RCC 7860 (cell line): ENCODE data around the gene ERAL1.
"Not testable (repeated sequence)": the region's sequence is repeated elsewhere in the genome, so short reads cannot be mapped to it uniquely, and the experiment has no call there.

ENCODE experiments used
- DNase-seq: peaks from one replicate; pipeline ENCODE4 v3.0.0-alpha.2; 2015; ENCODE audit warnings: low spot score
- FAIRE-seq: peaks from 2 replicates; lab custom pipeline; 2012; peaks lifted over from hg19 to GRCh38; lab: Jason Lieb, UNC

ERAL1 gene

DNA sequence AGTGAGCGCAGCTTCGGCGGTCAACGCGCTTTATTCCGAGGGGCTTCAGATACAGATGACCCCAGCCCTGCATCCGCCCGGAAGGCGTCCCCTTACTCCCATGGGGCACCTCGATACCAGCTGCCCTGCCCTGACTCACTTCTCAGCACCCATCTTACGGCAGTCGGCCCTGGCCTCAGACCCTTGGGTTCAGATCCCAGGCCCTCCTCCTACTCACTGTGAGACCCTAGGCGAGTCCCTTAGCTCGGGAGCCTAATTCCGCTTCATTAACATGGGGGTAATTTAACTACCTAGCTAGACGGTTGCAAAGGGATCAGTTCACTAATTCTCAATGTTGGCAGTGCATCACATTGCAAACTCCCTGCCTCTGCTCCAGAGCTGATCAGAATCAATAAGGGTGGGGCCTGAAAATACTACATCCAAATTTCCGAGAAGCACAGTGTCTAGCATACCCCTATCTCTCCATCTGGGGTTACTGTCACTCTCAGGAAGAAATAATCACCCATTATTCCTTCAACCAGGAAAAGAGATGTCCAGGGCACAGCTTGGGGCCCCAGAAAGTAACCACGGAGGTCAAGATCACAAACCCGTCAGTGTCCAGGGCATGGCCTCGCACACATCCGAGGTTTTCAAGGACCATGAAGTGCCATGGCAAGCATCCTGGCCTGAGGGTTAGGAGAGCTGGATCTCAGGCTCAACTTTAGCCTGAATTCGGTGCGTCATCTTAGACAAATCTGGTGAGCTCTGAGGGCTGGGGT, 43.1 kb downstream of the ERAL1 start:
- no peak for DNase-seq
- no peak for FAIRE-seq

DNA sequence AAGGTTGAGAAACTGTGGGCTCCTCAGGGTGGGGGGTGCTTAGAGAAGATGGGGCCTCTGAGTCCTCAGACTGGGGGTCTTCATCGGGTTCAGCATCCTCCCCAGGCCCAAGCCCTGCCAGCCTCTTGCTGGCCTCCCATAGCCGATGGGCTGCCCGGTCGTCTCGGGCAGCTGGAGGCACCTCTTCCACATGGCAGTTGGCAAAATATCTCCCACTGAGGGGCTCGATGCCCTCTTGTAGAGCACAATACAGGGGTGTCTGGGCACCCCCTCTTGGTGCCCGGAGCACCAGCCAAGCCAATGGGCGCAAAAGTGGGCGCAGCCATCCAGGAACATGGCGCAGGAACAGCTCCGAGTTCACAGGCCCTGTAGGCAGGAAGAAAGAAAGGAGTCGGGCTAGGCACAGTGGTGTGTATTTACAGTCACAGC, 43.7 kb downstream of the ERAL1 start:
- FAIRE-seq (no peak), DNase-seq (no peak)

DNA sequence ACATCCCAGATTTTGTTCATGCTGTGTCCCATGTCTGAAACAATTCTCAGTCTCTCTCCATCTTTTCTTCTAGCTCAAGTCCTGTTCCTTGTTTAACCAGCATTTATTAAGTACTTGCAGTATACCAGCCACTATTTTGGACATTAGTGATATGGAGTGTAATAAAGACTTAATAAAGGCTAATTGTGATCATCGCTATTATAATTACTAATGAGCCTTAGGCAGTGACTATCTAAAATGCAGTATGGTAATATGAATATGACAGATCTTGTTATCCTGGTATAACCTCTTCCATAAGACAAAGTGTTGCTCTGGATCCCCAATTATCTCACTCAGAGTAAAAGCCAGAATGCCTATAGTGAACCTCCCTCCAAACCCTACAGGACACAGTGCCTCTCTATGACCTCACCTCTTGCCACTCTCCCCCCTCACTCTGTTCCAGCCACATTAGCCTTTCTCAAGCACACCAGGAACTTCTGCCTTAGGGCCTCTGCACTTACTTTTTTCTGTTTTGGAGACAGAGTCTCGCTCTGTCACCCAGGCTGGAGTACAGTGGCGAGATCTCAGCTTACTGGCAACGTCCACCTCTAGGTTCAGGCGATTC, 44.5 kb downstream of the ERAL1 start:
- FAIRE-seq (no peak), DNase-seq (no peak)

DNA sequence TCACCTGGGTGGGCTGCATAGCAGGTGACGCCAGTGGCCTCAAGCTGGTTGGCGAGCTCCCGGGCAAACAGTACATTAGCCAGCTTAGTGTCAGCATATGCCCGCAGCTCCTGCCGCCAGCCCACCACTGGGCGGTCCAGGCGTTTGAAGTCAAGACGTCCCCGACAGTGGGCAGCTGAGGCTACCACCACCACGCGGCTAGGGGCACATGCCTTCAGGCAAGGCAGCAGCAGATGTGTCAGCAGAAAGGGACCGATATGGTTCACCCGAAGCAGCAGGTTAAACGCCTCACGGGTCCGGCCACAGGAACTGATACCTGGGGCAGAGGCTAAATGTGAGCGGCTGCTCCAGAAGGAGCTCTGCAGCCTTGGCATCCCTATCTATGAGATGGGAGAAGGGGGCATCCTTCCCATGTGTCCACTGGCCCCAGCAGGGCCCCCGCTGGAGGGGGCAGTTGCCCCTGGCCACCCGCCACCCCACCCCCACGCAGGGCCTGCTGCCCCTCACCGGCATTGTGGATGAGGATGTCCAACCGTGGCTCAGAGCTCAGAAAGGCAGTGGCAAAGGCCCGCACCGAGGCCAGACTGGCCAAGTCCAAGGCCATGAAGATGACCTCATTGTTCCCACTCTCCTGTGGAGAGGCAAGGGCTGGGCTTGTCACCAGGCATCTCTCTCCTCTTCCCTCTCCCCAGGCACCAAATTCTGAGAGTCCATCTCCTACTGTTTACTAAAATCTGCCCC, 46.3 kb downstream of the ERAL1 start:
- DNase-seq (no peak), FAIRE-seq (no peak)

DNA sequence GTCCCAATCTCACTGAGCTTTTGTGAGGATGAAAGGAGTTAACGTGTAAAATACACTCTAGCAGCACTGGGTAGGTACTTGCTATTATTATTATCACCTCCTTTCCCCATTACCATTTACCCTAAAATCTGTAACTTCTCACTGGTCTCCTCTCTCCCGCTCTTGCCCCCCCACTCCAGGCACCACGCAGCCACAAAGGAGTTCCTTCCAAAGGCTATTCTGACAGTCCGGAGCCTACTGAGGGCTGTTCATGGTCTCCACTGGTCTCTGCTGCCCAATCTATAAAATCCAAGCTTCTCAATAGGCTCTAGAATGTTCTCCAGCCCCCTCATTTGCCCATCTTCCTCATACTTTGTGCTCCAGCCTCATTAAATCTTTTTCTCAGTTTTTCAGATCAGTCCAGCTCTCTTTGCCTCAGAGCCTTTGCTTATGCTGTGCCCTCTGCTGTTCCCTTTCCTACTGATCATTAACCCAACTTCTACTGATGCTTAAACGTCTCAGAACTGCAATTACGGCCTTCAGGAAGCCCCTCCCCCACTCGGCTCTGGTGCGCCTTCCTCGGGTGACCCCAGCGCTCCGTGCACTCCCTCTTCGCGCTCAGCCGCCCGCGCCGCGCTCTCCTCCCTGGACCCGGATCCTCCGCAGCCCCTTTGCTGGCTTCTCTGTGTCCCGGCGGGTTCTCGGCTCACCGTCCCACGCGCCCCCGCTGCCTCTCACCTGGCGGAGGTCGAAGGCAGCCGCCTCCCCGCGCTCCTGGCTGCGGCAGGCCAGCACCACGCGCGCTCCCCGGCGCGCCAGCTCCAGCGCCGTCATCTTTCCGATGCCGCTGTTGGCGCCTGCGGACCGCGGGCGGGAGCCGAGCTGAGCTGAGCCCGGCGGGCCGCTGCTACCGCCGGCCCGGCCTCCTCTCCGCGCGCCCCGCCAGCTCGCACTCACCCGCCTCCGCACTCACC, 47.3 kb downstream of the ERAL1 start:
- FAIRE-seq (no peak), DNase-seq (peak; percentile 22)

DNA sequence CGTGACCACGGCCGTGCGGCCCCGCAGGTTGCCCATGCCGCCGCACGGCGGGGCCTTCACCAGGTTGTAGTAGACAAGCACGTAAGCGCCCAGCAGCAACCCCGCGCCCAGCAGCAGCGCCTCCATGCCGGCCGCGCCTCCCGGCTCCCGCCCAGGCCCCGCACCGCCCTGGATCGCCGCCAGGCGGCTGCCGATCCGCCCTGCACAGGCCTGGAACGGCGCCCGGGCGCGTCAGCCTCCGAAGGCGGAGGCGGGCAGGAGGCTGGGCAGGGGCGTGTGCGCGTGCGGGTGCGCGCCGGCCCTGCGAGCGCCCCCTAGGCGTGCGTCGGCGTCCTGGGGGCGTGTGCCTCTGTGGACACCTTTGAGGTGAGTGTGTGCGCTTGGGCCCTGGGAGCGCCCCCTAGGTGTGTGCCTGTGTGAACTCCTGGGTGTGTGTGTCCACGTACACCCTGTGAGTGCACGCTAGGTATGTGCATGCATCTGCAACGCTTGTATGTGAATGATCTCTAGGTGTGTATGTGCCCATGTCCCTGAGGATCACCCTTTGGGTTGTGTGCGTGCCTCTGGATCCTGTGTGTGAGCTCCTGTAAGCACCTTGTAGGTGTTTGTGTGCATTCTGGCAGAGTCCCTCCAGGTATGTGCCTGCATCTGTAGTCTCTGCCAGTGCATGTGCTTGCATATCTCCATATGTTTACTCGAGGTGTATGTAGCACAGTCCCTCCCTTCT, 48.2 kb downstream of the ERAL1 start, which contains the start of gene DHRS13:
TSS of gene DHRS13 (minus strand) at position 261 of the 727 bp plus-strand sequence. CDS start at position 126, 135 bp downstream.
- FAIRE-seq (no peak), DNase-seq (peak; percentile 89)

DNA sequence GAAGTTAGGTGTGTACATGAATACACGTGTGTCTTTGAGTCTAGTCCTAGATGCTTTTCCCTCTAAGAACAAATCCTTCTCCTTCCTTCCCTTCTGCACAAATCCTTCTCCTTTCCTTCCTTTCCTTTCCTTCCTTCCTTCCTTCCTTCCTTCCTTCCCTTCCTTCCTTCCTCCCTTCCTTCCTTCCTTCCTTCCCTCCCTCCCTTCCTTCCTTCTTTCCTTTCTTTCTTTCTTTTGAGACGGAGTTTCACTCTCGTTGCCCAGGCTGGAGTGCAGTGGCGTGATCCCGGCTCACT, 48.7 kb downstream of the ERAL1 start:
- DNase-seq, FAIRE-seq: not testable (repeated sequence)

DNA sequence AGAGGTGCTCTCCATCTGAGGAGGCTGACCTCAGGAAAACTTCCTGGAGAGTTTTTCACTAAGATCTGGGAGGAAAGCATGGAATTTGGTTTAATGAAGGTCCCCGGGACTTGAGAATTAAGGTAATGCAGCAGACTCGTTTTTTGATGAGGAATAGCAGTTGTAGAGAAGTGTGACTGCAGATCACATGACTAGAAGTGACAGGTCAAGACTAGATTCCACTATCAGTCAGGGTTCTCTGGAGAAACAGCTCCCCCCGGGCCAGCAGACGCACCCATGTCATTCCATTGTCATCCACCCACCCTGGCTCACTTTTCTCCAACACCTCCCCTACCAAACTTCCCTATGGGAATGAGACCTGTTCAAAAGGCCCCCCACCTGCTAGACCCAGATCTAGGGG, 50.0 kb downstream of the ERAL1 start:
- FAIRE-seq = no peak
- DNase-seq = no peak

DNA sequence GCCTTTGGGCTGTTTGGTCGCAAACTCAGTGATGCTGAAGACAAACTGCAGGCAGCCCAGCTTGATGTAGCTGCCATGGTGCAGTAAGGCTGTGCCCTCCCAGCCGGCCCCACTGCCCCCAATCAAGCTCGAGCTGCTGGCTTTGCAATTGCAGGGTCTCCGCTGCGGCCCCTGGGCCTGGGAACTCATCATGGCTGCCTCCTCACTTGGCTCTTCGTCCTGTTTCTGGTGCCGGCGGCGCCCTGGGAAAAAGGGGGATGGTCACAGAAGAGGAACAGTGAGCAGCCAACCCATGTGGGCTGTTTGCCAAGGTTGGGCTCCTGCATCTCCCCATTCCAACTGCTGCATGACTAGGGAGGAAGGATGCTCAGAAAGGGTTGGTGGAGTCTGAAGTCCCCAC, 51.5 kb downstream of the ERAL1 start:
- FAIRE-seq = no peak
- DNase-seq = no peak

DNA sequence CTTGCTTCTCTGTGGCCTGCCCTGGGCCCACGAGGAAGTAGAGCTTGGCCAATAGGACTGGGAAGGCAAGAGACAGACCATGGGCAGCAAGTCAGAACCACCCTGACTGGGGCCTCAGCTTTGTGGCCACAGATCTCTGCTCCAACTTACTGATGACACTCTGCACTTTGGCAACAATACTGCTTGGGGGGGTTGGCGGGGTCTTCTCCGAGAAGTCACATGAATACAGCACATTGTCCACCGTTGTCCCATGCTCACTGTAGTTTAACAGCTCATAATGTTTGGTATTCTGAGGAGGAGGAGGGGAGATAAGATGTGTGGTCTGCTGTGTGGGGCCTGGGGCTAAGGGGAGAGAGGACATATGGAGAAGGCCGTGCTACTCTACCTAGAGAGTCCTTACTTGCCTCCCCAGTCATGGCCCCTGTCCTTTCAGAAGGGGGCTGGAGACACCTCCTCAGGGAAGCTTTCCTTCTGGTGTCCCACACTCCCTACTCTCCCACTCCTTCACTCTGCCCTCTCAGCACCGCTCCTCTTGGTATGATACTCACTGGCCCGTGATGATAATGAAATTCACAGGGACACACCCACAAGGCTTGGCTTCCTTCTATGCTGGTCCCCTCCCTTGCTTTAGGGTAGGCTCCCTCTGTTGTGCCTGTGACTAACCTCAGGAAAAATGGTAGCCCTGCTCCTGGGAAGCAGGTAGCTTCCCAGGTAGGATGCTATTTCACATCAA, 52.1 kb downstream of the ERAL1 start:
- no peak for FAIRE-seq
- no peak for DNase-seq

DNA sequence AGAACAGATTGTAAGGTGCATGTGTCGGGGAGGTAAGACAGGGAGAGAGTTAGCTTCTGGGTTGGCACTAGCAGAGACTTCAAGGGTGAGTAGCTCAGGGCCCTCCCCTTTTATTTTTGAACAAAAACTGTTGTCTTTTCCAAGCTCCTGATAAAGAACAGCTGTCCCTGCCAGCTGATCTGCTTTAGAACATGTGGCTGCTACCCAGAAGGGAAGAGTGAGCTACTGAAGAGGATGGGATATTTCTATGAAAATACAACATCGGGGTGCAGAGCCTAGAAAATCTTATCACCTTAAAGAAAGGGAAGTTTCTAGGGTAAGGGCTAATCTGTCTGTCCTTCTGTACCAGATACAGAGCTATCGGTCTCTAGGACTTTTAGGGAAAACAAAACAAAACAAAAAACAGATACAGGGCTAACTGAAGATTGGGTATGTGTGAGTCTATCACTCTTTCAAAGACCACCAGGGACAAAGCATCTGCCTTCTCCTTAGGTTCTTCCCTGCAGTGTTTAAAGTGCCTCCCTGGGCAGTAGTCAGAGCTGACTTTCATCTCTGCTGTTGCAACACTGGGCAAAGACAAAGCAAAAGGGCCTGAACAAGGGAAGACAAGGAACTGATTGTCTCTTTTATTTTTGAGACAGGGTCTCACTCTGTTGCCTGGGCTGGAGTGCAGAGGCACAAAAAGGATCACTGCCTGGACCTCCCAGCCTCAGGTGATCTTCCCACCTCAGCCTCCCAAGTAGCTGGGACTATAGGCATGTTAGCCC, 53.1 kb downstream of the ERAL1 start:
- FAIRE-seq (no peak), DNase-seq (no peak)

DNA sequence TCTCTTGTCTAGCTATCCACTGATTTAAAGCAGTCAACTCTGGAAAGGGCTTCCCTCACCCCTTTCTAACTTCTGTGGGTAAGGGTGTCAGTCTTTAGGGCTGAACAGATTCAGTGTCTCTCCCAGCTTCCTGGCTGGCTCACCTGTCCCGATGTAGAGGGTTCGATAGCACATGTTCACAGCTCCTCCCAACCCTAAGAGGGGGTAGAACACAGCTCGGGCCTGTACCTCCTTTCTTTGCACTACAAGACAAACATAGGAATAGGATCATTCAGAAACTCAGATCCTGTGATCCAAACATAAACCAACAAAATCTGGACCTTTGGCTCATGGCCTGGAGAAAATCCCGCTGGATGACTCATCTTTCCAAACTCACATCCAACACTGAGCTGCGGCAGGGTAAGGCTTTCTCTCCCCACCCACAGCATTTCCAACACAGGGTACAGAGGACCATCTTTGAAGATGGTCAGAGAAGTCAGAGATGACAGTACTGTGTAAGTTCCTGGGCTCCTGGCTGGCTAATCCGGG, 53.9 kb downstream of the ERAL1 start:
- FAIRE-seq (no peak), DNase-seq (no peak)

DNA sequence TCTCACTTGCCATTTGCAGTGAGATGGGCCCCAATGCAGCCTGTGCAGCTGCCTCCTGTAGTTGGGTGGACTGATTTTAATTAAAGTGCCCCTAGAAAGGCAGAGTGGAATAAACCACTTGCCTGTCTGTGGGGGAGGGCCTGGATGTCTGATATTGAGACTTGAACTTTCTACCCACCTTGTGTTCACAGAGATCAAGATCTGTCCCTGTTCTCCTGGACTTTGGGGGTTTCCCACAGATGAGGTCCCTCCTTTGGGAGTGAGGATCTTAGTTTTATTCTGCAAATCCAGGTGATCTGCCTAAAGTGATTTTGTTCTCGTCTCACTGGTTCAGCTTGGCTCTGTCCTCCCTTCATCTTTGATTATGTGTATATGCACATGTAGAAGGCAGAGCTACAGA, 55.7 kb downstream of the ERAL1 start:
- DNase-seq (no peak), FAIRE-seq (no peak)
